Immature natural killer cell (primary cell): ENCODE results near the gene ERLIN1. TPM values are rescaled to one million over a fixed set of nuclear protein-coding genes. Genes with fewer than 3 reads are reported as not detected.

Source experiments
- DNase-seq, 3 donors: peaks; one replicate each; pipeline ENCODE4 v3.0.0; 2022; ENCODE audit warnings: mixed read lengths in 1 of 3
- H3K27ac Mint-ChIP-seq, 6 donors: one replicate each; pipeline ENCODE4 v1.8.0; 2020; ENCODE audit warnings: mixed read lengths in 6 of 6, mild to moderate bottlenecking in 5 of 6, inconsistent platforms in 4 of 6, moderate library complexity in 3 of 6
- H3K27me3 Mint-ChIP-seq, 3 donors: one replicate each; pipeline ENCODE4 v1.8.0; 2020 to 2021; ENCODE audit warnings: low read depth in 3 of 3, mild to moderate bottlenecking in 3 of 3, mixed read lengths in 3 of 3, moderate library complexity in 3 of 3, inconsistent platforms in 1 of 3
- H3K36me3 Mint-ChIP-seq, 3 donors: one replicate each; pipeline ENCODE4 v1.8.0; 2020; ENCODE audit warnings: mixed read lengths in 3 of 3, inconsistent platforms in 2 of 3, mild to moderate bottlenecking in 2 of 3
- H3K4me1 Mint-ChIP-seq, 2 donors: one replicate each; pipeline ENCODE4 v1.8.0; 2020; ENCODE audit warnings: inconsistent platforms in 2 of 2, mild to moderate bottlenecking in 2 of 2, mixed read lengths in 2 of 2, moderate library complexity in 1 of 2
- H3K4me3 Mint-ChIP-seq, 5 donors: one replicate each; pipeline ENCODE4 v1.8.0; 2020; ENCODE audit warnings: mild to moderate bottlenecking in 5 of 5, mixed read lengths in 5 of 5, inconsistent platforms in 3 of 5, moderate library complexity in 3 of 5
- H3K9me3 Mint-ChIP-seq, 6 donors: one replicate each; pipeline ENCODE4 v1.8.0; 2020; ENCODE audit warnings: mild to moderate bottlenecking in 6 of 6, mixed read lengths in 6 of 6, inconsistent platforms in 4 of 6, moderate library complexity in 3 of 6
- polyA plus RNA-seq, 3 donors: library from polyadenylated mRNA; unstranded; fragments of 300-500 nt; fragmentation: Illumina TruSeq; gene quantifications; one replicate each; pipeline ENCODE4 v1.2.3, GENCODE V29; 2021

ERLIN1 gene
- polyA plus RNA-seq, 3 donors from 2014 or later: 3.8 to 11.0 (median 9.6) TPM

DNA sequence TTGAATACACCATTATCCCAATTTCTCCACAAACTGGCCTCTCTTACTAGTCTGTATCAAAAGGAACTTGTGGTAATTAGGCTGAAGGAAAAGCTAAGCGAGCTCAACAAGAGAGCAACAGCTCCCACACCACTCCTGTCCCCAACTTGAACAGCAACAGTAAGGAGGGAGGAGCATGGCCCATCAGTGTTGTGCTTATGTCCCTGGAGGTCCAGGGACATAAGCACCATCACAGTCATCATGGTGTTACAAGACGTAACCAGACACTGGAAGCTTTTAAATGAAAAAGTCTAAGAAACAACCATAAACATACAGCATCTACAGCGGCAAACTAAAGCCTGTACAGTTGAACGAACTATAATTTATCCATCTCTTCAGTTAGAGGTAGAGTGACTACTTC lies 989 bp downstream of the ERLIN1 start:
- Mint-ChIP-seq H3K27ac (peak overlapping the region; percentile 84 to 96 (median 94)), H3K4me3 (peak overlapping the region; percentile 91 to 99 (median 95)), H3K27me3 (peaks cover 0 to 12% (median 2%) of the 10 kb centered on the region in 3 donors), H3K4me1 (peaks cover 36 to 62% of the 10 kb centered on the region in 2 donors), H3K9me3 (no peaks in the 10 kb centered on the region), H3K36me3 (peaks cover 0 to 9% (median 0%) of the 10 kb centered on the region in 3 donors)
- peak in 1 of 3 donors; percentile 3 for DNase-seq

DNA sequence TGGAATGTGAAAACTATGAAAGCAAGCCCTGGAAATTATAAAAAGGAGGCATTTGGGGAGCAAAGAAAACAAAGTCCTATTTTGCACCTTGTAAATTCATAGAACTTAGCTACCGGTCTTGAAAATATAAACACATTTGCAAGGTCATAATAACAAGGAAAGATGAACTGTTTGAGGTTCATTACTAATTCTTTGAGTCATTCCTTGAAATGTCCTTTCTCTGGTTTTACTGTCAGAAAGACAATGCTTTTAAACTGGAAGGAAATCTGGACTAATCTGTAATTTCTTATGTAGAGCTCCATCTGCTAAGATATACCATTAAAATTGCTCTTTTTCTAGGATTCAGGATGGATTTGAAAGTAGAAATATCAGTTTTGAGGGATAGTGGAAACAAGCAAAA lies 1.4 kb downstream of the ERLIN1 start:
- peak overlapping the region; percentile 91 to 99 (median 95) for H3K4me3 Mint-ChIP-seq
- H3K9me3 Mint-ChIP-seq: no peaks in the 10 kb centered on the region
- peaks cover 36 to 62% of the 10 kb centered on the region in 2 donors for H3K4me1 Mint-ChIP-seq
- peaks cover 0 to 9% (median 0%) of the 10 kb centered on the region in 3 donors for H3K36me3 Mint-ChIP-seq
- no peak for DNase-seq
- peaks cover 0 to 12% (median 2%) of the 10 kb centered on the region in 3 donors for H3K27me3 Mint-ChIP-seq
- H3K27ac Mint-ChIP-seq: peak overlapping the region; percentile 84 to 96 (median 94)

DNA sequence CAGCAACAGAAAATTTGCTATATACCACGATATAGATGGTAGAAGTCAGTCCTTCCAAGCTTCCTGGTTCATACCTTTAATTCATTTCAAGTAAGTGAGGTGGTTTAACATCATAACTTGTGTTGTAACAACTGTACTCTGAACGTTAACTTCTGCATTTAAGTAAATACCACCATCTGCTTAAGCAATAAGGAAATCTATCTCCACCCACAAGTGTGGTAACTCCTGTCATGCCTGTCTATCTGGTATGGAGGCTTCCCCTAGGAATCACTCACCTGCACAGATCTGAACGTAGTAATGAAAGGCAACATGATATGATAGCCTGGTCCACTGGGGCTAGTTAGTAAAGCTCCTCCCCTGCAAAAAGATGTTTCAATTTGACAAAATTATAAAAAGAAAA lies 2.3 kb downstream of the ERLIN1 start:
- DNase-seq: no peak
- H3K27me3 Mint-ChIP-seq: peaks cover 0 to 12% (median 2%) of the 10 kb centered on the region in 3 donors
- H3K36me3 Mint-ChIP-seq: peaks cover 0 to 9% (median 0%) of the 10 kb centered on the region in 3 donors
- peaks cover 36 to 62% of the 10 kb centered on the region in 2 donors for H3K4me1 Mint-ChIP-seq
- peak overlapping the region in 1 of 5 donors; percentile 11 for H3K4me3 Mint-ChIP-seq
- H3K27ac Mint-ChIP-seq: peak overlapping the region in 4 of 6 donors; percentile 32 to 84 (median 37)
- no peaks in the 10 kb centered on the region for H3K9me3 Mint-ChIP-seq

DNA sequence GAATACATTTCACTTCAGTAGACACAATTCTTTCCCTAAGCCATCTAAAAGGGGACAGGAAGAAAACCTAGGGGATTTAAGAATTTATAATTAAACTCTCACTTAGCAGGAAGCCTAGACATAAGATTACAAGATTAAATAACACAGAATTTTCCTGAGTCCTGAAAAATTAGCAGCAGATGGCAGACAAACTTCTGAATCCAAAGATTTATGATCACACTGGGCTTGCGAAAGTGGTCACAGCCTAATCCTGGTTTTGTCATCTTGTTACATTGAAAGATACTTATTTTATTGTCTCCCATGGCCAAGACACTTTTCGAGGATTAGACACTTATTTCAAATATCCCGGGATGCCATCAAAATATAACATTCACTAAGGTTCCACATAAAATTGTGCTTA lies 2.9 kb downstream of the ERLIN1 start:
- H3K9me3 Mint-ChIP-seq: no peaks in the 10 kb centered on the region
- peaks cover 0 to 12% (median 2%) of the 10 kb centered on the region in 3 donors for H3K27me3 Mint-ChIP-seq
- H3K27ac Mint-ChIP-seq: peak overlapping the region in 3 of 6 donors; percentile 5 to 48 (median 35)
- H3K4me3 Mint-ChIP-seq: no peak overlapping the region
- DNase-seq: no peak
- H3K4me1 Mint-ChIP-seq: peaks cover 36 to 61% of the 10 kb centered on the region in 2 donors
- H3K36me3 Mint-ChIP-seq: peaks cover 0 to 10% (median 4%) of the 10 kb centered on the region in 3 donors

DNA sequence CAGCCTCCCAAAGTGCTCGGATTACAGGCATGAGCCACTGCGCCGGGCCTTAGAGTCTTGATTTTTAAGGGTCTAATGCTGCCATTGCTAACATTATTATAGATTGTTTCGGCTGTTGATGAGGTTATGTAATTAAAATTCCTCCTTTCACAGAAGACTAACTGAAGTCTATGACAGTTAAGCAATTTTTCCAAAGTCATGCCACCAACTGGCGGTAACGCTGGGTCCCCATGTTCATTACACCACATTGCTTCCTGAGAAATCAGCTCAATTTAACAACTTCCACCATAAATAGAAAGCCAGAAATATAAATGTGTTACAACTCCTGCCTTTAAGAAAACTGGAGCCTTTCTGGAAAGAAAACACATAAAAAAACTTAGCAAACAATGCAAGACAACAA lies 3.5 kb downstream of the ERLIN1 start:
- peaks cover 30 to 57% of the 10 kb centered on the region in 2 donors for H3K4me1 Mint-ChIP-seq
- no peak overlapping the region for H3K4me3 Mint-ChIP-seq
- peak overlapping the region in 1 of 6 donors; percentile 5 for H3K27ac Mint-ChIP-seq
- peaks cover 0 to 13% (median 11%) of the 10 kb centered on the region in 3 donors for H3K36me3 Mint-ChIP-seq
- DNase-seq: no peak
- H3K9me3 Mint-ChIP-seq: no peaks in the 10 kb centered on the region
- peaks cover 0 to 12% (median 2%) of the 10 kb centered on the region in 3 donors for H3K27me3 Mint-ChIP-seq

DNA sequence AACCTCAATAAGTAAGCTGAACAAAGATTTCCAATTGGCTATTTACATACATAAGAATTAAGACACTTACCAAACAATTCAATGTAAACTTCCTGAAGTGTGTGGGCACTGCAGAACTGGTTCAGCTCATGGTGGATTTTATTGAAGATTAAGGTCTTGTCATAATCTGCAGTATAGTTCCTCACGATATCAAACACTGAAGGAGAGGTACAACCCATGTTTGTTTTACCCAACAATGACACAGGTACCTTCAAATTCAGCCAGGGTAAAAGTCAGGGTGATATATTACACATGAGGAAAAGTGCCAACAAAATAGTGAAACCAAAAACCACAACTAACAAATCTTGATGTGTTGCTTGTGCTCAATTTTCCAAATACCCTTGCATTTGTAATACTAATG lies 10.0 kb downstream of the ERLIN1 start:
- Mint-ChIP-seq H3K36me3 (peaks cover 22 to 34% (median 27%) of the 10 kb centered on the region in 3 donors), H3K4me1 (peaks cover 5 to 24% of the 10 kb centered on the region in 2 donors), H3K27me3 (peaks cover 0 to 2% (median 0%) of the 10 kb centered on the region in 3 donors), H3K27ac (peak overlapping the region in 1 of 6 donors; percentile 43), H3K4me3 (no peak overlapping the region), H3K9me3 (no peaks in the 10 kb centered on the region)
- no peak for DNase-seq

DNA sequence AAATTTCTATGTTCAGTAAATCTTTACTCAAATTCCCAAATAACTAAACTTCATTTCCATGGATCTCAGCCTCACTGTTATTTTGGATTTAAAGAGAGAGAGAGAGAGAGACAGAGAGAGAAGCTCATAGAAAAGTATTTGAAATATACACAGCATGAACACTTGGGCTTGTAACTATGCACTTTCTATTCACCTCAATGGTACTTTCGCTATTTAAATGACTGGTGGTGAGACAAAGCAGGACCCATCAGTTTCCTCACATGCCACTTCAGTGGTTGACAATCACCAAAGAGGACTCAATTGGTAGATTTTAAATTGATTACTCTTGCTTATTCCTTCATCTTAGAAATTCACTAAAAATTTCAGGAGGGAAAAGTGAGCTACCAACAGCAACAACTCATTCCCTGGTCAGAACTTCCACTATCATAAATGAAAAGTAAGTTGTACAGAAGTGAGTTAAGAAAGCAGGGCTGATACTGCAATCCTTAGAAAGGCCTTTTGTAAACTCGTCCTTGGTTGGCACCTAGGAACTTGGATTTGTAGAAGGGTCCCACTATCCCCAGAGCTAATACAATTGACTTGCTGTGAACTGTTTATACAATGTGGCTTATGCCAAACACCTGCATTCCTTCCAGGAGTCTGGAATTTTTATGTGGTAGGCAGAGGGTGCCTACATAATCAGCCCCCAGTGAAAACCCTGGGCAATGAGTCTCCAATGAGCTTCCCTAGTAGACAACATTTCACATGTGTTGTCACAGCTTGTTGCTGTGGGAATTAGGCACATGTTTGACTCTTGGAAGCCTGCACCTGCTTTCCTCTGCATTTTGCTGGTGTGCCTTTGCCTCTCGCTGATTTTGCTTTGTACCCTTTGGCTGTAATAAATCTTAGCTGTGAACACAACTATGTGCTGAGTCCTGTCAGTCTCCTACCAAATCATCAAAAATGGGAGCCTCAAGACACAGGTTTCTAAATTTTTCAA lies 10.8 kb downstream of the ERLIN1 start:
- Mint-ChIP-seq H3K27ac (peak overlapping the region in 1 of 6 donors; percentile 47), H3K36me3 (peaks cover 22 to 38% (median 32%) of the 10 kb centered on the region in 3 donors), H3K4me3 (no peak overlapping the region), H3K27me3 (peaks cover 0 to 2% (median 0%) of the 10 kb centered on the region in 3 donors), H3K4me1 (peaks cover 6 to 22% of the 10 kb centered on the region in 2 donors), H3K9me3 (no peaks in the 10 kb centered on the region)
- DNase-seq: no peak

DNA sequence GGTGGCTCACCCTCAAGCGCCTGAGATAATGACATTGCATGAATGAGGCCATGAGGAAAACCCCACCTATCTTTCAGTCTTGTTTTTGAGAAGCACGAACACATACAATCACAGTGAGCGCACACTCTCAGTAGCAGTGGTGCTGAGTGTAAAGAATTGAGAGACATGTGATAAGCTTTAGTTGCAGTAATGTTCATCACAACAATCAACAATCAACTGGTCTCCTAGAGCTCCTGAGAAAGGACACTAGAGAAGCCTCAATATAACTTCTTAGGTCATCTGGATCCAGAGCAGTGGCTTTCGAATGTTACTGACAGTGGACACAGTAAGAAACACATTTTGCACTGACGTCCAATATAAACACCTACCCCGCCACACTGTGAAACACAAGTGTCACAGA lies 12.8 kb downstream of the ERLIN1 start:
- Mint-ChIP-seq H3K27ac (no peak overlapping the region), H3K36me3 (peaks cover 22 to 32% (median 29%) of the 10 kb centered on the region in 3 donors), H3K4me3 (no peak overlapping the region), H3K4me1 (peaks cover 10 to 24% of the 10 kb centered on the region in 2 donors), H3K9me3 (no peaks in the 10 kb centered on the region), H3K27me3 (peaks cover 0 to 2% (median 0%) of the 10 kb centered on the region in 3 donors)
- no peak for DNase-seq

DNA sequence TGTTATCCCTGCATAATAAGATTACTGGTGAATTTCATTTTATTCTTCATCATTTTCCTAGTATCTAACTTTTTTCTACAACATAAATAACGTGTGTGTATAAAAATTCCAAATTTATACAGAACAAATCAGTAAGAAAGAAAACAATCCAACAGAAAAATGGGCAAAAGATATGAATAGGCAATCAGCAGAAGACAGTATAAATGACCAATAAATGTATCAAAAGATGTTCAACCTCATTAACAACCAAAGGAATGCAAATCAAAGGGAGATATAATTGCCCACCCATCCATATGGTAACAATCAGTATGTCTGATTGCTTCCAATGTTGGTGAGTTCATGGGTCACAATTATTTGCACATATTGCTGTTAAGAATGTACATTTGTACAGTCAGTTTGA lies 13.5 kb downstream of the ERLIN1 start:
- Mint-ChIP-seq H3K27me3 (peaks cover 0 to 2% (median 0%) of the 10 kb centered on the region in 3 donors), H3K4me3 (no peak overlapping the region), H3K27ac (peak overlapping the region in 1 of 6 donors; percentile 4), H3K36me3 (peaks cover 22 to 29% (median 23%) of the 10 kb centered on the region in 3 donors), H3K9me3 (no peaks in the 10 kb centered on the region), H3K4me1 (peaks cover 17 to 29% of the 10 kb centered on the region in 2 donors)
- DNase-seq: no peak

DNA sequence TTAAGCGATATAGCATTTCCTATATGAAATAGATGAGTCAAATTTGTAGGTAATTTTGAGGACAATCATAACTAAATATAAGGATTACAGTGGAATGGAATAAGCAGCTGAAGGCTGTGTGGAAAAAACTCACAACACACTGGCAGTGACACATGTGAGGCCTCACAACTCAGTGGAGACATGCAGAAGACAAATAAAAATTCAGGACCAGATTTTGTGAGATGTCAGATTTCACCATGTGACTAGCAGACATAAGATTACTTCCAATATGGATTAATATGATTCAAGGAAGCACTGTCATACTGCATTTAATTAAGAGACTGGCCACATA lies 17.6 kb downstream of the ERLIN1 start:
- DNase-seq: no peak
- peaks cover 21 to 30% of the 10 kb centered on the region in 2 donors for H3K4me1 Mint-ChIP-seq
- no peaks in the 10 kb centered on the region for H3K9me3 Mint-ChIP-seq
- peak overlapping the region in 4 of 5 donors; percentile 69 to 86 (median 84) for H3K4me3 Mint-ChIP-seq
- peaks cover 0 to 2% (median 0%) of the 10 kb centered on the region in 3 donors for H3K27me3 Mint-ChIP-seq
- H3K27ac Mint-ChIP-seq: peak overlapping the region; percentile 88 to 95 (median 90)
- H3K36me3 Mint-ChIP-seq: peaks cover 14 to 29% (median 14%) of the 10 kb centered on the region in 3 donors

DNA sequence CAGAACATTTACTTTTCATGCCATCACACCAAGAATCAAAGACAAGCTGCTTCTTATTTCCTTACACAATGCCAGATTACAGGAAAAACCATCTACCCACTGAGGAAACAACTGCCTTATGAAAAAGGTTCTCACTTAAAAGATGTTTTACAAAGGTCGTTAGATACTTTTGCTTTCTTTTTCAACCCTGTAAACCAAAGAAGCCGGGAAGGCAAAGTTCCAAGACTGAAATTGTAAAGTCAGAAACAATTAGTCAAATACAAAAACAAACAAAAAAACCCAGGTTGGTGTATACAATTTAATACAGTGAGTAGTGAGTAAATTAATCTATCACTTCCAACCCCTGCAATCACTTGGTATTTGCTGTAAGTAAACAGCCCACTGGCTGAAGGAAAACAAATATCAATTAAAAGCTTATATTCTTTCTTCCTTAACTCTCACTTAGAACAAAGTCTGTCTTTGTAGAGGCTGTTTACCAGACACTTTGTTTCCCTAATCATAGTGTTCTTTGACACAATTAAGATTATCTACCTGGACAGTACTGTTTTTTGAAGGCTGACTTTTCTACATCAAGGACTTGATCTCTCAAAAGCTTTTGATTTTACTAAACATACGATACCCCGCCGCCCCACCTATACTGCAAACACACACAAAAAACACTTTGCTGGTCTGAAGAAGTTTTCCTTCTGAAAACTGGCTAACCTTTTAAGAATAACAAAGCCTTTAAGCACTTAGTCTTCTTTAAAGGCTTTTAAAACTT lies 18.1 kb downstream of the ERLIN1 start:
- peak; percentile 3 to 19 (median 12) for DNase-seq
- Mint-ChIP-seq H3K36me3 (peaks cover 14 to 30% (median 16%) of the 10 kb centered on the region in 3 donors), H3K27ac (peak overlapping the region; percentile 88 to 95 (median 90)), H3K4me3 (peak overlapping the region; percentile 69 to 86 (median 83)), H3K9me3 (no peaks in the 10 kb centered on the region), H3K27me3 (peaks cover 0 to 2% (median 0%) of the 10 kb centered on the region in 3 donors), H3K4me1 (peaks cover 21 to 30% of the 10 kb centered on the region in 2 donors)

DNA sequence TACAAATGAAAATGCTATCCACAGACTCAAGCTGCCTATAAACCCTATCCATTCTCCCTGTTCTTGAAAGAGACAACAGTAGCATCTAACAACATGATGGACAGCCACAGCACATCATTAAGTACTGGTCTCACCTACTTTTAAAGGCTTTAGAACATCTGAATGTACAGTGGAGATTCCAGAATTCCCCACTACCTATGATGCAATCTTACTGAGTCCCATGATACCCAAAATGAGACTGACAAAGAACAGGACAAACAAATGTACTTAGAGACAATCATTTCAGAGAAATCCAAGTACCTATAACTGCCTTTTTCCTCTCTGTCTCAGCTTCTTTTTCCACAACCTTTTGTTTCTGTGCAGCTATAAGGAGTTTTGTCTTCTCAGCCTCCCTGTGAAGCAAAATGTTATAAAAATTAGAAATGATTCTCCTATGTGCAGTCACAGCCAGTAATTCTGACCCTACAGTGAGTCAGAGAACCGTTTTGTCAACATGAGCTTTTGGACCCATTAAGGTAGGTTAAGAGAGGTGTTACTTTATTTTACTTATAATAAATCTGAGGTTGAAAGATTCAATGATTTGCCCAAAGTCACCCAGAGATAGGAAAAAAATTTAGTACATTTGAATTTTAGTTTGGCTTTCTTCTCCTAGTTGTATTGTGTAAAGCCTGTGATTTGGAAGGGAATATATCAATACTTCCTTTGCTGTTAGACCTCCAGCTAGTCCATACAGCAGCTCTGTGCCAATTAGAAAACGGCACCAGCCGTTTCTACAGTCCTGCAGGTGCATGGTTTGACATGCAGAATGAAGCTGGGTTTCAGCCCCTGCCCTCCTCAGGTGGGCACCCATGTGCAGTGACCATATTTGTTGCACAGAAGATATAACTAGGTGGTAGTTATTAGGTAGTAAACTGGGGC lies 21.9 kb downstream of the ERLIN1 start:
- Mint-ChIP-seq H3K4me3 (no peak overlapping the region), H3K27ac (peak overlapping the region in 2 of 6 donors; percentile 8 to 47), H3K4me1 (peaks cover 20 to 23% of the 10 kb centered on the region in 2 donors), H3K9me3 (no peaks in the 10 kb centered on the region), H3K27me3 (no peaks in the 10 kb centered on the region), H3K36me3 (peaks cover 5 to 33% (median 11%) of the 10 kb centered on the region in 3 donors)
- DNase-seq: no peak
